BLaER1 treated with 17β-estradiol and CSF1 and Interleukin-3, amounts not matched to agents 10 nM and 100 nM (cell line): ENCODE results near the gene SEC14L2.
"Not testable (repeated sequence)": the region's sequence is repeated elsewhere in the genome, so short reads cannot be mapped to it uniquely, and the experiment has no call there.

Source experiments
- H3K27ac ChIP-seq, 11 experiments: shearing (Covaris generic); formaldehyde crosslinking; 2 replicates each; pipeline ENCODE4 v1.8.1; 2022
- H3K27me3 ChIP-seq, 11 experiments: shearing (Covaris generic); formaldehyde crosslinking; 2 replicates each; pipeline ENCODE4 v1.8.1; 2022
- H3K36me3 ChIP-seq, 11 experiments: shearing (Covaris generic); formaldehyde crosslinking; 2 replicates each; pipeline ENCODE4 v1.8.1; 2022
- H3K4me1 ChIP-seq, 10 experiments: shearing (Covaris generic); formaldehyde crosslinking; 2 replicates each; pipeline ENCODE4 v1.8.1; 2022
- H3K4me2 ChIP-seq, 11 experiments: shearing (Covaris generic); formaldehyde crosslinking; 2 replicates each; pipeline ENCODE4 v1.8.1; 2022
- H3K4me3 ChIP-seq, 10 experiments: shearing (Covaris generic); formaldehyde crosslinking; 2 replicates each; pipeline ENCODE4 v1.8.1; 2022
- H3K9ac ChIP-seq, 11 experiments: shearing (Covaris generic); formaldehyde crosslinking; 2 replicates each; pipeline ENCODE4 v1.8.1; 2022
- H3K9me3 ChIP-seq, 11 experiments: shearing (Covaris generic); formaldehyde crosslinking; replicated peaks in 1 of 11; 2 replicates each; pipeline ENCODE4 v1.8.1; 2022
- H4K20me1 ChIP-seq, 11 experiments: shearing (Covaris generic); formaldehyde crosslinking; 2 replicates each; pipeline ENCODE4 v1.8.1; 2022
- Cebpa-rat ChIP-seq, 11 experiments: shearing (Covaris generic); IDR thresholded peaks; 2 replicates each; pipeline ENCODE4 v1.8.1; 2022

Gene SEC14L2

GRCh38 chr22:30455075-30455840 is 58.4 kb downstream of the SEC14L2 start:
- TF ChIP-seq Cebpa-rat (IDR thresholded peaks at IDR 0.05) = no peak
- no peak overlapping the region for H3K4me2 ChIP-seq

GRCh38 chr22:30457981-30458380 is 61.2 kb downstream of the SEC14L2 start:
- Histone ChIP-seq H4K20me1 (no peaks in the 10 kb centered on the region), H3K27me3 (peaks cover 0 to 10% (median 0%) of the 10 kb centered on the region in 11 experiments; a peak in 3 of 22 replicates), H3K36me3 (no peaks in the 10 kb centered on the region), H3K9ac (no peak overlapping the region), H3K9me3 (peaks cover 0 to 16% (median 4%) of the 10 kb centered on the region in 11 experiments; a peak in 10 of 22 replicates), H3K4me1 (peaks cover 0 to 33% (median 0%) of the 10 kb centered on the region in 10 experiments; a peak in 6 of 20 replicates), H3K27ac (peak overlapping the region in 2 of 11 experiments; percentile 29 to 72; a peak in 2 of 22 replicates), H3K4me3 (no peak overlapping the region), H3K4me2 (peak overlapping the region in 3 of 11 experiments; percentile 45 to 63 (median 56); a peak in 5 of 22 replicates)
- TF ChIP-seq Cebpa-rat (IDR thresholded peaks at IDR 0.05) = no peak

More at GRCh38 chr22:30455075-30455840, 58.4 kb downstream of the SEC14L2 start:
- no peak overlapping the region for H3K4me3 ChIP-seq
- peaks cover 0 to 16% (median 4%) of the 10 kb centered on the region in 11 experiments; a peak in 10 of 22 replicates for H3K9me3 ChIP-seq
- no peak overlapping the region for H3K9ac ChIP-seq
- no peaks in the 10 kb centered on the region for H3K36me3 ChIP-seq
- no peak overlapping the region for H3K27ac ChIP-seq
- peaks cover 0 to 29% (median 0%) of the 10 kb centered on the region in 11 experiments; a peak in 3 of 22 replicates for H3K27me3 ChIP-seq
- H3K4me1 ChIP-seq = peaks cover 0 to 33% (median 0%) of the 10 kb centered on the region in 10 experiments; a peak in 6 of 20 replicates
- H4K20me1 ChIP-seq = peaks cover 0 to 13% (median 0%) of the 10 kb centered on the region in 11 experiments; a peak in 2 of 22 replicates

- H3K27me3 ChIP-seq = no peaks in the 10 kb centered on the region
- peaks cover 0 to 32% (median 0%) of the 10 kb centered on the region in 10 experiments; a peak in 5 of 20 replicates for H3K4me1 ChIP-seq
- no peak overlapping the region for H3K4me3 ChIP-seq
- peaks cover 0 to 16% (median 4%) of the 10 kb centered on the region in 11 experiments; a peak in 10 of 22 replicates for H3K9me3 ChIP-seq
- peak overlapping the region in 1 of 11 experiments; percentile 41; a peak in 1 of 22 replicates for H3K9ac ChIP-seq
- H3K36me3 ChIP-seq = no peaks in the 10 kb centered on the region
- H4K20me1 ChIP-seq = no peaks in the 10 kb centered on the region
- peak overlapping the region in 2 of 11 experiments; percentile 29 to 72; a peak in 3 of 22 replicates for H3K27ac ChIP-seq
- peak overlapping the region in 3 of 11 experiments; percentile 45 to 63 (median 56); a peak in 6 of 22 replicates for H3K4me2 ChIP-seq
- no peak for TF ChIP-seq Cebpa-rat (IDR thresholded peaks at IDR 0.05)
Measured at GRCh38 chr22:30459181-30460052, 62.6 kb downstream of the SEC14L2 start.

GRCh38 chr22:30460147-30460546 is 63.3 kb downstream of the SEC14L2 start:
- Histone ChIP-seq H3K4me2 (peak overlapping the region in 3 of 11 experiments; percentile 45 to 63 (median 56); a peak in 4 of 22 replicates), H3K4me3 (no peak overlapping the region), H3K27ac (peak overlapping the region in 1 of 11 experiments; percentile 72; a peak in 1 of 22 replicates), H3K27me3 (no peaks in the 10 kb centered on the region), H4K20me1 (no peaks in the 10 kb centered on the region), H3K9ac (no peak overlapping the region), H3K36me3 (no peaks in the 10 kb centered on the region), H3K9me3 (peaks cover 0 to 16% (median 4%) of the 10 kb centered on the region in 11 experiments; a peak in 11 of 22 replicates), H3K4me1 (peaks cover 0 to 32% (median 0%) of the 10 kb centered on the region in 10 experiments; a peak in 5 of 20 replicates)
- TF ChIP-seq Cebpa-rat (IDR thresholded peaks at IDR 0.05) = no peak

- H3K27ac ChIP-seq = not testable (repeated sequence)
- peaks cover 0 to 14% (median 4%) of the 10 kb centered on the region in 11 experiments; a peak in 12 of 22 replicates for H3K9me3 ChIP-seq
Measured at GRCh38 chr22:30460555-30460954, 63.7 kb downstream of the SEC14L2 start.

GRCh38 chr22:30469165-30469564 is 72.3 kb downstream of the SEC14L2 start:
- Histone ChIP-seq H3K9ac (no peak overlapping the region), H3K9me3 (no peaks in the 10 kb centered on the region; a peak in 2 of 22 replicates), H3K27ac (no peak overlapping the region), H4K20me1 (no peaks in the 10 kb centered on the region), H3K4me2 (no peak overlapping the region), H3K4me3 (no peak overlapping the region), H3K36me3 (no peaks in the 10 kb centered on the region), H3K4me1 (no peaks in the 10 kb centered on the region), H3K27me3 (no peaks in the 10 kb centered on the region)
- TF ChIP-seq Cebpa-rat (IDR thresholded peaks at IDR 0.05) = no peak

More at GRCh38 chr22:30460555-30460954, 63.7 kb downstream of the SEC14L2 start:
- not testable (repeated sequence) for H3K9ac ChIP-seq, H3K4me3 ChIP-seq, H3K36me3 ChIP-seq, H3K27me3 ChIP-seq, H4K20me1 ChIP-seq, H3K4me2 ChIP-seq
- H3K4me1 ChIP-seq = peaks cover 0 to 32% (median 0%) of the 10 kb centered on the region in 10 experiments; a peak in 5 of 20 replicates

- no peak for TF ChIP-seq Cebpa-rat (IDR thresholded peaks at IDR 0.05)
- Histone ChIP-seq H3K9ac (no peak overlapping the region), H4K20me1 (no peaks in the 10 kb centered on the region), H3K4me2 (no peak overlapping the region), H3K9me3 (no peaks in the 10 kb centered on the region), H3K27ac (no peak overlapping the region), H3K4me1 (no peaks in the 10 kb centered on the region), H3K27me3 (no peaks in the 10 kb centered on the region), H3K4me3 (no peak overlapping the region), H3K36me3 (no peaks in the 10 kb centered on the region)
Measured at GRCh38 chr22:30470655-30471054, 73.8 kb downstream of the SEC14L2 start.

GRCh38 chr22:30471616-30472318 is 74.9 kb downstream of the SEC14L2 start, which contains the start of gene SEC14L3:
TSS of gene SEC14L3 (minus strand) at chr22:30472017. CDS start at chr22:30471958, 59 bp downstream.
- no peaks in the 10 kb centered on the region for H3K4me1 ChIP-seq
- H3K36me3 ChIP-seq = no peaks in the 10 kb centered on the region
- no peak within 1 kb of the TSS for H3K4me3 ChIP-seq
- no peak within 1 kb of the TSS for H3K27ac ChIP-seq
- H4K20me1 ChIP-seq = no peaks in the 10 kb centered on the region
- H3K27me3 ChIP-seq = no peaks in the 10 kb centered on the region
- peak within 1 kb of the TSS in 1 of 11 experiments; percentile 0; a peak in 1 of 22 replicates for H3K4me2 ChIP-seq
- no peaks in the 10 kb centered on the region for H3K9me3 ChIP-seq
- no peak within 1 kb of the TSS for H3K9ac ChIP-seq
- no peak for TF ChIP-seq Cebpa-rat (IDR thresholded peaks at IDR 0.05)
